Subcutaneous adipose tissue (tissue), 4 donors: ENCODE data around the gene RFC4. TPM values are rescaled to one million over a fixed set of nuclear protein-coding genes. Genes with fewer than 3 reads are reported as not detected.

Experiments
- CTCF ChIP-seq: fragments of 450-650 bp; IDR thresholded peaks from one replicate; pipeline ENCODE4 v1.5.1; 2016; ENCODE audit warnings: low read depth, mild to moderate bottlenecking, control low read depth, antibody characterized with exemption, moderate library complexity
- total RNA-seq, 4 donors: library from RNA; depleted of rRNA; stranded (reverse); fragments of >200 nt; gene quantifications; one replicate each; pipeline ENCODE4 v1.1.0, GENCODE V29; 2016

Gene RFC4
- total RNA-seq, 4 donors from 2014 or later = 6.4 to 12.8 (median 8.6) TPM

GRCh38 chr3:186760141-186760833, 46.0 kb downstream of the RFC4 start:
- TF ChIP-seq CTCF = no peak

GRCh38 chr3:186759231-186759930, 46.9 kb downstream of the RFC4 start:
- TF ChIP-seq CTCF = no peak

- TF ChIP-seq CTCF = no peak
Observed at GRCh38 chr3:186757686-186758220, 48.5 kb downstream of the RFC4 start.

- no peak for TF ChIP-seq CTCF
Observed at GRCh38 chr3:186757214-186757613, 49.1 kb downstream of the RFC4 start.

- no peak for TF ChIP-seq CTCF
Observed at GRCh38 chr3:186754871-186755270, 51.4 kb downstream of the RFC4 start.

GRCh38 chr3:186754006-186754405, 52.3 kb downstream of the RFC4 start:
- TF ChIP-seq CTCF = no peak

- TF ChIP-seq CTCF = no peak
Observed at GRCh38 chr3:186751480-186751879, 54.8 kb downstream of the RFC4 start.
